Small intestine (tissue), 7 donors: ENCODE measurements around the gene AJM1. TPM values are rescaled to one million over a fixed set of nuclear protein-coding genes. Genes with fewer than 3 reads are reported as not detected.
"Not testable (repeated sequence)": the region's sequence is repeated elsewhere in the genome, so short reads cannot be mapped to it uniquely, and the experiment has no call there.

Experiments
- DNase-seq, 2 donors: peaks; one replicate each; pipeline versions ENCODE4 v3.0.0 to v3.0.0-alpha.2; 2013
- FAIRE-seq: peaks from 2 replicates; lab custom pipeline; 2012; peaks lifted over from hg19 to GRCh38; lab: Jason Lieb, UNC
- H3K27ac ChIP-seq, 3 donors: one replicate each; pipeline ENCODE4 v1.5.1; 2013; ENCODE audit warnings: low read length in 2 of 3, mild to moderate bottlenecking in 2 of 3, control low read depth in 1 of 3, inconsistent platforms in 1 of 3, low read depth in 1 of 3, moderate library complexity in 1 of 3
- H3K27me3 ChIP-seq, 3 donors: one replicate each; pipeline ENCODE4 v1.6.1; 2013; ENCODE audit warnings: low read length in 3 of 3, inconsistent platforms in 1 of 3; ENCODE audit not compliant: control insufficient read depth in 3 of 3, insufficient read depth in 3 of 3
- H3K36me3 ChIP-seq, 3 donors: one replicate each; pipeline ENCODE4 v1.6.1; 2013; ENCODE audit warnings: low read length in 3 of 3, inconsistent platforms in 1 of 3, low read depth in 1 of 3, mild to moderate bottlenecking in 1 of 3, moderate library complexity in 1 of 3; ENCODE audit not compliant: control insufficient read depth in 3 of 3, insufficient read depth in 2 of 3
- H3K4me1 ChIP-seq, 3 donors: one replicate each; pipeline ENCODE4 v1.6.1; 2013; ENCODE audit warnings: low read length in 2 of 3, inconsistent platforms in 1 of 3, low read depth in 1 of 3, mild to moderate bottlenecking in 1 of 3, moderate library complexity in 1 of 3; ENCODE audit not compliant: control insufficient read depth in 3 of 3, insufficient read depth in 2 of 3
- H3K4me3 ChIP-seq, 3 donors: one replicate each; pipeline ENCODE4 v1.5.1; 2013; ENCODE audit warnings: low read length in 3 of 3, control low read depth in 1 of 3, inconsistent platforms in 1 of 3, low read depth in 1 of 3, mild to moderate bottlenecking in 1 of 3, moderate library complexity in 1 of 3
- H3K9me3 ChIP-seq, 2 donors: one replicate each; pipeline ENCODE4 v1.6.1; 2013; ENCODE audit warnings: low read depth in 1 of 2, low read length in 1 of 2; ENCODE audit not compliant: control insufficient read depth in 2 of 2, insufficient read depth in 1 of 2
- WGBS, 3 donors: extraction: QIAGEN DNeasy Blood & Tissue Kit; methylation state at CpG; one replicate each; pipeline ENCODE4 v1.1.7; 2013; 5-methylcytosine and 5-hydroxymethylcytosine counted together
- polyA plus RNA-seq, 4 donors: library from polyadenylated mRNA; stranded (reverse) in 3 of 4; unstranded in 1 of 4; fragments of 200-250 nt in 3 of 4; fragments of 120-200 nt in 1 of 4; gene quantifications; one replicate each; pipeline versions ENCODE4 v1.2.1 to v1.2.3, GENCODE V29; 2013
- donor health status: healthy with polysubstance abuse.
- donor health status: control.
- donor health status: control.
- donor health status: Bipolar disorder and iron deficiency.
- donor health status: healthy.

AJM1 gene
- polyA plus RNA-seq, 4 donors: 1.1 to 11.6 (median 2.6) TPM

GRCh38 chr9:136865041-136865767 lies 22.9 kb downstream of the AJM1 start:
- Histone ChIP-seq H3K4me1 (peaks cover 3 to 18% (median 6%) of the 10 kb centered on the region in 3 donors), H3K9me3 (peaks cover 0 to 17% of the 10 kb centered on the region in 2 donors), H3K4me3 (peak overlapping the region; percentile 67 to 98 (median 96)), H3K27ac (peak overlapping the region; percentile 76 to 94 (median 91)), H3K27me3 (no peaks in the 10 kb centered on the region), H3K36me3 (peaks cover 6 to 52% (median 21%) of the 10 kb centered on the region in 3 donors)
- FAIRE-seq (no peak), DNase-seq (peak; percentile 68 to 77)
- 36 to 55% (median 55%) methylated on average over 10 to 11 of the region's 11 CpGs for WGBS, 3 donors

DNA sequence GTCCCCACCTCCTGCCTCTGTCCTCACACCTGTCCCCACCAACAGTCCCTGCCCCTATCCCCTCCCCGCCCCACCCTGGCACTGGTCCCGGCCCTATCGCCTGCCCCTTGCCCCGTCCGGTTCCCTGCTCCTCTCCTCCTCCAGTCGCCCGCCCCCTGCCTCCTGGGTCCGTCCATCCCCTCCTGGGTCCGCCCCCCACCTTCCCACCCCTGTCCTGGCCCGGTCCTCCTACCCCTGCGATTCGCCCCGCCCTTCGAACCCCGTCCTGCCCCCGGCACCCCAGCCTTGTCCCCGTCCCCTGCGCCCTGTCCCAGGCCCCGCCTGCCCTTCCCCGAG lies 23.5 kb downstream of the AJM1 start:
- peak in 1 of 2 donors; percentile 82 for DNase-seq
- Histone ChIP-seq H3K27ac (peak overlapping the region; percentile 76 to 99 (median 91)), H3K27me3 (no peaks in the 10 kb centered on the region), H3K4me1 (peaks cover 3 to 13% (median 6%) of the 10 kb centered on the region in 3 donors), H3K36me3 (peaks cover 6 to 47% (median 21%) of the 10 kb centered on the region in 3 donors), H3K4me3 (peak overlapping the region; percentile 67 to 98 (median 96)), H3K9me3 (peaks cover 0 to 17% of the 10 kb centered on the region in 2 donors)
- no peak for FAIRE-seq
- WGBS, 3 donors: 0 to 3% (median 2%) methylated on average over 12 to 20 of the region's 20 CpGs

DNA sequence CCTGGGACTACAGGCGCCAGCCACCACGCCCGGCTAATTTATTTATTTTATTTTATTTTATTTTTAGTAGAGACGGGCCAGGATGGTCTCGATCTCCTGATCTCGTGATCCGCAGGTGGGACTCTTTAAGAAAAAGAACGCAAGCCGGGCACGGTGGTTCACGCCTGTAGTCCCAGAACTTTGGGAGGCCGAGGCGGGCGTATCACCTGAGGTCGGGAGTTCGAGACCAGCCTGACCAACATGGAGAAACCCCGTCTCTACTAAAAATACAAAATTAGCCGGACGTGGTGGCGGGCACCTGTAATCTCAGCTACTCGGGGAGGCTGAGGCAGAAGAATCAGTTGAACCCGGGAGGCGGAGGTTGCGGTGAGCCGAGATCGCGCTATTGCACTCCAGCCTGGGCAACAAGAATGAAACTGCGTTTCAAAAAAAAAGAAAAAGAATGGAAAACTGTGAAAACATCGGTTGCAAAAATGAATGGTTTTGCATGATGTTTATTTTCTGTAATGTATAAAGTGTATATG lies 24.7 kb downstream of the AJM1 start:
- peaks cover 0 to 17% of the 10 kb centered on the region in 2 donors for H3K9me3 ChIP-seq
- peaks cover 6 to 35% (median 18%) of the 10 kb centered on the region in 3 donors for H3K36me3 ChIP-seq
- WGBS, 3 donors: 73 to 84% (median 79%) methylated on average over 29 of the region's 29 CpGs
- H3K4me3 ChIP-seq: peak overlapping the region; percentile 52 to 98 (median 58)
- not testable (repeated sequence) for H3K27me3 ChIP-seq, FAIRE-seq, H3K4me1 ChIP-seq, DNase-seq
- H3K27ac ChIP-seq: peak overlapping the region in 1 of 3 donors; percentile 61

GRCh38 chr9:136867480-136867879 lies 25.2 kb downstream of the AJM1 start:
- peaks cover 6 to 30% (median 13%) of the 10 kb centered on the region in 3 donors for H3K36me3 ChIP-seq
- H3K27ac ChIP-seq: no peak overlapping the region
- no peak for DNase-seq
- peaks cover 0 to 23% of the 10 kb centered on the region in 2 donors for H3K9me3 ChIP-seq
- H3K4me1 ChIP-seq: peaks cover 0 to 3% (median 3%) of the 10 kb centered on the region in 3 donors
- H3K4me3 ChIP-seq: no peak overlapping the region
- no peak for FAIRE-seq
- H3K27me3 ChIP-seq: no peaks in the 10 kb centered on the region
- WGBS, 3 donors: 98 to 99% (median 98%) methylated on average over 18 of the region's 18 CpGs

GRCh38 chr9:136867917-136868316 lies 25.6 kb downstream of the AJM1 start:
- DNase-seq (no peak), FAIRE-seq (no peak)
- peaks cover 0 to 26% of the 10 kb centered on the region in 2 donors for H3K9me3 ChIP-seq
- H3K27me3 ChIP-seq: no peaks in the 10 kb centered on the region
- WGBS, 3 donors: 97 to 98% (median 98%) methylated on average over 18 of the region's 18 CpGs
- no peak overlapping the region for H3K27ac ChIP-seq
- H3K4me3 ChIP-seq: no peak overlapping the region
- H3K4me1 ChIP-seq: peaks cover 0 to 3% (median 3%) of the 10 kb centered on the region in 3 donors
- peaks cover 4 to 25% (median 9%) of the 10 kb centered on the region in 3 donors for H3K36me3 ChIP-seq

GRCh38 chr9:136868644-136869043 lies 26.4 kb downstream of the AJM1 start:
- no peak for FAIRE-seq

GRCh38 chr9:136869611-136870010 lies 27.3 kb downstream of the AJM1 start:
- not testable (repeated sequence) for H3K4me3 ChIP-seq, H3K27me3 ChIP-seq, FAIRE-seq, H3K4me1 ChIP-seq, H3K27ac ChIP-seq, H3K36me3 ChIP-seq, DNase-seq
- 88 to 89% (median 89%) methylated on average over 2 of the region's 2 CpGs for WGBS, 3 donors
- peaks cover 0 to 30% of the 10 kb centered on the region in 2 donors for H3K9me3 ChIP-seq

More at GRCh38 chr9:136868644-136869043, 26.4 kb downstream of the AJM1 start:
- no peak overlapping the region for H3K27ac ChIP-seq
- peaks cover 0 to 30% of the 10 kb centered on the region in 2 donors for H3K9me3 ChIP-seq
- 93 to 97% (median 95%) methylated on average over 11 of the region's 11 CpGs for WGBS, 3 donors
- no peaks in the 10 kb centered on the region for H3K27me3 ChIP-seq
- peaks cover 0 to 18% (median 3%) of the 10 kb centered on the region in 3 donors for H3K36me3 ChIP-seq
- no peak overlapping the region for H3K4me3 ChIP-seq
- peaks cover 0 to 3% (median 3%) of the 10 kb centered on the region in 3 donors for H3K4me1 ChIP-seq
- DNase-seq: no peak

DNA sequence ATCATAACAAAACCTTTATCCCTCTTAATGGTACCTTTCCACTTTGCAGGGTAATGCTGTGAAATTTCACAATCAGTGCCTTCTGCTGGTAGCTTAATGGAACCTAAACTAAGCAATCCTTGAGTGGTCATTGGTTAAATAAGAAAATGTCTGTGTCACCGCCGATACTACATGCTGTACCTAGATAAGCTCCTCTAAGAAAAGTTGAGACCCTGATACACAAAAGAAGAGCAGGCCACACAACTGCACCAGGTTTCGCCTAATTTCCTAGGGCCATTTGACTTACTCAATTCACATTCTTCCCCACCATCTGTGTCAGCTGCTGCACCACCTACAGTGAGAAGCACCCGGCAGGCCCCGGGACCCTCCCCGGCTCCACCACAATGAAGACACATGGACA lies 32.9 kb downstream of the AJM1 start:
- Histone ChIP-seq H3K36me3 (no peaks in the 10 kb centered on the region), H3K4me3 (no peak overlapping the region), H3K27me3 (no peaks in the 10 kb centered on the region), H3K27ac (no peak overlapping the region), H3K4me1 (no peaks in the 10 kb centered on the region), H3K9me3 (peaks cover 0 to 12% of the 10 kb centered on the region in 2 donors)
- DNase-seq (no peak), FAIRE-seq (no peak)
- WGBS, 3 donors: 91 to 94% (median 94%) methylated on average over 6 of the region's 6 CpGs
